Vagina (tissue), 2 donors: ENCODE data around the gene CPT1B.

Experiments used
- POLR2A ChIP-seq, 2 donors: fragments of 450-650 bp; IDR thresholded peaks; one replicate each; pipeline ENCODE4 v1.6.1; 2017; ENCODE audit warnings: antibody characterized with exemption in 2 of 2, mild to moderate bottlenecking in 2 of 2, moderate library complexity in 2 of 2
- POLR2AphosphoS5 ChIP-seq, 2 donors: sonication (generic); formaldehyde crosslinking; IDR thresholded peaks; one replicate each; pipeline ENCODE4 v1.9.0; 2017; ENCODE audit warnings: antibody characterized with exemption in 2 of 2, mild to moderate bottlenecking in 2 of 2, low read depth in 1 of 2; ENCODE audit not compliant: insufficient read depth in 1 of 2
- TF ChIP-seq, protein P1 (sequence below), 3 experiments: fragments of 450-650 bp in 2 of 3; fragments of 200-600 bp in 1 of 3; sonication (generic) in 1 of 3; IDR thresholded peaks; one replicate each; pipeline ENCODE4 v1.5.1; 2017 to 2019; ENCODE audit warnings: antibody characterized with exemption in 3 of 3, mild to moderate bottlenecking in 2 of 3, moderate library complexity in 2 of 3

DNA sequence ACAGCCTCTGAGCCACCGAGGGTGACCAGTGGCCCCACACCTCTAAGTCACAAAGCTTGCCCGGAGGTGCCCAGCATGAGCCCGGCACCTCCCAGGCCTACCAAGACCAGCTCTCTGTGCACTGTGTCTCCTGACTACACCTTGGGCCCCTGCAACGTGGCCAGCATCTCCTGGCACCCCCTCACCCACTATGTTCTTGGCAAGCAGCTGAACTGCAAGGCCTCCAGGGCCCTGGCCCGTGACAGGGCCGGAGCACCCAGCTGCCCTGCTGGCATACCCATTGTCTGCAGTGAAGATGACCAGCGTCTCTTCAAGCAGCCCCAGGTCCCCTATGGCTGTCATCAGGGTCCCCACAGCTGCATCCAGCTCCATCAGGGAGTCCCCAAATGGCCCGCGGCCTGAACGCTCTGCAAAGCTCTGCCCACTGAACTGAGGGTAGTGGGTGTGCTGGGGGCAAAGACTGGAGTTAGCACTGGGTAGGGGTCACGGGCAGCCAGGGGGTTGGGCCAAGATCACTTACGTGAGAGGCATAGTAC is 48.2 kb upstream of the CPT1B start:
- TF ChIP-seq, protein P1, sequence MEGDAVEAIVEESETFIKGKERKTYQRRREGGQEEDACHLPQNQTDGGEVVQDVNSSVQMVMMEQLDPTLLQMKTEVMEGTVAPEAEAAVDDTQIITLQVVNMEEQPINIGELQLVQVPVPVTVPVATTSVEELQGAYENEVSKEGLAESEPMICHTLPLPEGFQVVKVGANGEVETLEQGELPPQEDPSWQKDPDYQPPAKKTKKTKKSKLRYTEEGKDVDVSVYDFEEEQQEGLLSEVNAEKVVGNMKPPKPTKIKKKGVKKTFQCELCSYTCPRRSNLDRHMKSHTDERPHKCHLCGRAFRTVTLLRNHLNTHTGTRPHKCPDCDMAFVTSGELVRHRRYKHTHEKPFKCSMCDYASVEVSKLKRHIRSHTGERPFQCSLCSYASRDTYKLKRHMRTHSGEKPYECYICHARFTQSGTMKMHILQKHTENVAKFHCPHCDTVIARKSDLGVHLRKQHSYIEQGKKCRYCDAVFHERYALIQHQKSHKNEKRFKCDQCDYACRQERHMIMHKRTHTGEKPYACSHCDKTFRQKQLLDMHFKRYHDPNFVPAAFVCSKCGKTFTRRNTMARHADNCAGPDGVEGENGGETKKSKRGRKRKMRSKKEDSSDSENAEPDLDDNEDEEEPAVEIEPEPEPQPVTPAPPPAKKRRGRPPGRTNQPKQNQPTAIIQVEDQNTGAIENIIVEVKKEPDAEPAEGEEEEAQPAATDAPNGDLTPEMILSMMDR (IDR thresholded peaks at IDR 0.05) = no peak
- TF ChIP-seq POLR2A (IDR thresholded peaks at IDR 0.05) = no peak
- TF ChIP-seq POLR2AphosphoS5 (IDR thresholded peaks at IDR 0.05; ENCODE audit: insufficient read depth in 1 of 2, low read depth in 1 of 2) = no peak
